ENCODE data around the gene PARD3.

GRCh38 chr10:34719746-34720145 is 95.3 kb downstream of the PARD3 start:
- no peak for TF ChIP-seq POLR2A (IDR thresholded peaks at IDR 0.05)
- TF ChIP-seq EP300 (IDR thresholded peaks at IDR 0.05), result no peak
